GM18505 (cell line): ENCODE measurements around the gene PPA2.

Experiments used
- ATAC-seq: cut with Tn5 transposase; IDR thresholded peaks from one replicate; pipeline ENCODE4 v1.9.1; 2021; ENCODE audit not compliant: unreplicated experiment
- POLR2A ChIP-seq: IDR thresholded peaks from 4 replicates; pipeline ENCODE4 v1.6.1; 2011; ENCODE audit warnings: borderline replicate concordance; ENCODE audit not compliant: insufficient read depth, insufficient read length; ENCODE audit errors: extremely low read depth

PPA2 gene

DNA sequence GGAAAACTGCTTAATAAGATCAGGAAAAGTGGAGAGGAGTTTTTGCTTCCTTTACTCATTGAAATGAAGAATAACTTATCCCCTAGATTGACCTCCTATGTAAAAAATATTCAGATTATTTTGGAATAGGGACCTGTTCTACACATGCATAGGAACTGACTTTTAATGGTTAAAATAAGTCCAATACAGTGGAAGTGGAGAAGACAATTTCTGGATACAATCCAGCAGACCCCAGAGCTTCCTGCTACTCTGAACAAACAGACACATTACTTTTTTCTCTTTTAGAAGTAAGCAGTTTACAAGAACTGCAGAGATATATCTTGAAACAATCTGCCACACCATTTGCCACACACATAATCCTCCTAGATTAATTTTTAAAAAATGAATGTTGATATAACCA lies 129.7 kb downstream of the PPA2 start:
- TF ChIP-seq POLR2A = no peak
- no peak for ATAC-seq

DNA sequence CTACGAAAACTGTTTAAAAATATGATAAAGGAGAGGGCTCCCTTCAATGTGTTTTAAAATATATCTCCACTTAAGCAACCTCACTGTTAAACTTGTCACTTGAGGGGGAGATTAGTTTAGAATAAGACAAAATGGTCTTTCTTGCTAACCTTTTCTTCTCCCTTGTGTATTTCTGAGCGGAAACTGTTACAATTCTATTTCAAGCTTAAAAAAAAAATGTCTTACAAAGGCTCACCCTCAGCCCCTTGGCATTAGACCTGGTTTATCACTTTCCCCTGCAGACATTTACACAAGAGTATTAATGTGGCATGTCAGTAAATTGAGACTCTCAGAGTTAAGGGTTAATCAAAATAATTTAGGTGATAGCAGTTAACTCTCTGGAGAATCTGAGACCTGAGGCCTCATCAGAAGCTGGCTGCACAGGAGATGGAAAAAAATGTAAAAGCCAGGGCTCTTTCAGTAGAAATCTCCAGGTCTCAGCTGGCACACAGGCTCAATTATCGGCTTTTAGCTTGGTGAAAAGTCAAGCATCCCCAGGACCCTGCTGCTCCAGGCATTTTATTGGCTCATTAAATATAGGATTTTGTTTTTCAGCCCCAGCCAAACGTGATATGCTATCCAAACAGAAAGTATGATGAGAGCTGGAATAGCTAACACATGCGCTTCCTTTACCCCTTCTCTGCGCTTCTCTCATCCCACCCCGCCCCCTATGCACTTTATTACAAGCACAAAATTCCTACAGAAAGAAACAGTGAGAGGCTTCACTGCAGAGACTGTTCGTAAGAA lies 130.5 kb downstream of the PPA2 start:
- ATAC-seq = no peak

DNA sequence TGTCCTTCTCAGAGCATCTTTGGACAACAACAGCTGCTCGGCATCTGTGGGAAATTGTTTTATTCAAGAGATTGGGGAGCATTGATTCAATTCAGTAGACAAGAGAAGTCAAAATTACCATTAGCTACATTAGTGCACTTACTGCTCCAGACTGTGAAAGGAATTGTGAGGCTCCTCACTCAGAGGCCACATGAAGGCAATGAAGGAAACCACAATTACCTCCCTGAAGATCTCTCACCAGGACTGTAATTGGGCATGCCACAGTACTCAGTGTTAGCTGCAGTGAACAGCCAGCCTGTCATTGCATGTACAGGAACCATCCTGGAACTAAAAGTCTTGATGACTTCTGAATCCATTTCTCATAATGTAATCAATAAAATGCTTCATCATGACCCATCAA lies 144.8 kb downstream of the PPA2 start:
- ATAC-seq = no peak
- no peak for TF ChIP-seq POLR2A

More for the DNA sequence above, 130.5 kb downstream of the PPA2 start:
- no peak for TF ChIP-seq POLR2A

DNA sequence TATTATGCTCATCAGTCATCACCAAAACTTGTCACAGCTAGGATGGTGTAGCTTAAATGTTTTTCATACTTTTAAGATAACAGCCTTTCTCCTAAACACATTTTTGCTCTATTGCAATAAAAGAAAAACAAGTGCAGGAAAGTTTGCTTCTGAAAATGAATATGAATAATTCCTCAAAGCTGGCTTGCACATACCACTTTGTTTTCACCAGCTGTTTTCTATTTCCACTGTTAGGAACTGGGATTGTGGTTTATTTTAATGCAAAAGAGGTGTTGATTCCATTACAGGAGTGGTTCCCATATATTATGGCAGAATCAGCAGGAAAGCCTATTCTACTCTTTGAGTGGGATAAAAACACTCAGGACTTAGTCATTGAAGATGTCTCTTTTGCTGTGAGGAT lies 145.9 kb downstream of the PPA2 start:
- TF ChIP-seq POLR2A = no peak
- no peak for ATAC-seq

DNA sequence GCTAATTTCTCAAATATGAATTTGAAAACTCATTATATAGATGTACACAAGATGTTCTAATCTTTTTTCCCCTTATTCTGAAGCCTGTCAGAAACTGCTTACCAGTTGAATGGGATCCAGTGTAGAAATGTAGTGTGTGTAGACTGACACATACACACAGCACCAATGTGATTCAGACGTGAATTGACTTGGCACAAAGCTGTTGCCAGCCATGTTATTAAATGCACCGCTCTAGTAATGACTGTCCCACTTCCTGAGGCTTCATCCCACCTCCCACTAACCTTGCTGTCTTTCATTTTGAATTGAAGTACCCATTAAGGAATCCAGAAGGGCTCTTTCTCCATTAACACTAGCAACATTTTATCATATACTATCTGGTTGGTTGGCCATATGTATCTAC lies 146.6 kb downstream of the PPA2 start:
- TF ChIP-seq POLR2A = no peak
- ATAC-seq = no peak
